KOPT-K1 (cell line): Measurements from ENCODE around the gene ZFYVE21.

Experiments used
- H3K27ac ChIP-seq: fragments of 200-600 bp; sonication (generic); 2 replicates; pipeline ENCODE4 v1.5.1; 2016; ENCODE audit warnings: antibody characterized with exemption, mild to moderate bottlenecking, low read depth, low read length; ENCODE audit not compliant: poor library complexity, severe bottlenecking
- H3K36me3 ChIP-seq: fragments of 200-600 bp; sonication (generic); 2 replicates; pipeline ENCODE4 v1.5.1; 2017; ENCODE audit warnings: antibody characterized with exemption, mild to moderate bottlenecking, low read length, moderate library complexity; ENCODE audit not compliant: insufficient read depth
- H3K9me3 ChIP-seq: fragments of 200-600 bp; sonication (generic); 2 replicates; pipeline ENCODE4 v1.5.1; 2017; ENCODE audit warnings: antibody characterized with exemption, low read length, mild to moderate bottlenecking; ENCODE audit not compliant: insufficient read depth, poor library complexity, severe bottlenecking

The ZFYVE21 gene

DNA sequence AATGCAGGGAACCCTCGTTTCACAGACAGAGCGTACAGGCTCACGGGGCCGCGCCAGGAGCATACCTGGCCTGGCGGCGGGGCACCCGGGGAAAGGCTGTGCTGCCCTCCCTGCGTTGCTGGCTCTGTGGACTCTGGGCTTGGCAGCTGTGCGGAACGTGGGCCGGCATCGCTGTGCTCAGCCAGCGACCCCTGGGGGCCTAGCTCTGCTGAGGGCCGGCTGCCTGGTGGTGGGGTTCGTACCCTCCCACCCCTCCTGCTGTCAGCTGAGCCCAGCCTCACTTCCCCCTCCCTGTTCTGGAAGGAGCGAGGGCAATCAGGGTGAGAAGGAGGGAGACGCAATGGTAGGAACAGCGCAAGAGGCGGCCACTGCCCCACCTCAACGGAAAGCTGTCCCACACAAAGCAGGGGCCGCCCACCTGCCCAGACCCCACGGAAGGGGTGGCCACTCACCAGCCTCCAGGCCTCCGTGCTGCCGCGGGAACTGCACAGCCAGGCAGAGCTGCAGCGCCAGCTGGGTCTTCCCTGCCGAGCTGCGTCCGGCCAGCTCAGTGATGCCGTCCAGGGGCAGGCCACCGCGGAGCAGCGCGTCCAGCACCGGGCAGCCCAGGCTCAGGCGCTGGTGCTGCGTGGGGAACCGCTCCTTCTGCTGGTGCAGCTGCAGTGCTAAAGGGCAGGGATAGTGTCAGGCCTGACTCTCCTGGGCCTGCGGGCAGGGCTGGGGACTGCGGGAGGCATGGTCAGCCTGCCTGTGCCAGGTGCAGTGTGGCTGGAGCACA is 8.9 kb upstream of the ZFYVE21 start:
- no peak overlapping the region for H3K27ac ChIP-seq
- peaks cover 100% of the 10 kb centered on the region for H3K36me3 ChIP-seq
- no peaks in the 10 kb centered on the region for H3K9me3 ChIP-seq

- Histone ChIP-seq H3K36me3 (peaks cover 100% of the 10 kb centered on the region), H3K9me3 (no peaks in the 10 kb centered on the region), H3K27ac (no peak overlapping the region)
These were observed 8.0 kb upstream of the ZFYVE21 start for GRCh38 chr14:103707329-103708263.

- Histone ChIP-seq H3K9me3 (no peaks in the 10 kb centered on the region), H3K27ac (no peak overlapping the region), H3K36me3 (peaks cover 100% of the 10 kb centered on the region)
These were observed 6.8 kb upstream of the ZFYVE21 start for GRCh38 chr14:103708750-103709187.

- Histone ChIP-seq H3K9me3 (no peaks in the 10 kb centered on the region), H3K36me3 (peaks cover 90% of the 10 kb centered on the region), H3K27ac (no peak overlapping the region)
These were observed 5.8 kb upstream of the ZFYVE21 start for GRCh38 chr14:103709814-103710213.

DNA sequence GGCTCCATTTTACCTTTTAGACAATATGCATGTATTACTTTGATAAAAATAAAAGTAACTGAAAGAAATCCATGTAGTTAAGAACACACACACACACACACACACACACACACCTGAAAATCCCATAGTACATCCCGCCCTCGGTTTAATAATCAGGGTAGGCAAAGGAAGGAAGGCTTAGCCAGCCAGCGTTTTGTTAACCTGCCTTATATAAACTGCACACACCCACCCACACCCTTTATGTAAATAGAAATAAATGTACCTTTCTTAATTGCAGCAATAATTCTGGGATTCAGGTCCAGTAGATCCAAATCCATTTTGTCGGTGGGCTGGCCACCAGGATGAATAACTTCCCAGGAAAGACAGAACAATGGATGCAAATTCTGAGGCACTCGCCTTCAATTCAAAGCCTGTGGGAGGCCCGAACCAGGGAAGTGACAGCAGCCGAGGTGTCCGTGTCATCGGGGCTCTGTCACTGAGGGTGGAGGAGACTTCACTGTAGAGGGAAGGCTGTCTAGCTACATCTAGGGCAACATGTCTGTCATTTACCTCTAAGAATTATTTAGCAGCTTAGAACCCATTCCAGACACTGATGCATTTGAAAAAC is 4.7 kb upstream of the ZFYVE21 start:
- Histone ChIP-seq H3K36me3 (peaks cover 80% of the 10 kb centered on the region), H3K9me3 (no peaks in the 10 kb centered on the region)

DNA sequence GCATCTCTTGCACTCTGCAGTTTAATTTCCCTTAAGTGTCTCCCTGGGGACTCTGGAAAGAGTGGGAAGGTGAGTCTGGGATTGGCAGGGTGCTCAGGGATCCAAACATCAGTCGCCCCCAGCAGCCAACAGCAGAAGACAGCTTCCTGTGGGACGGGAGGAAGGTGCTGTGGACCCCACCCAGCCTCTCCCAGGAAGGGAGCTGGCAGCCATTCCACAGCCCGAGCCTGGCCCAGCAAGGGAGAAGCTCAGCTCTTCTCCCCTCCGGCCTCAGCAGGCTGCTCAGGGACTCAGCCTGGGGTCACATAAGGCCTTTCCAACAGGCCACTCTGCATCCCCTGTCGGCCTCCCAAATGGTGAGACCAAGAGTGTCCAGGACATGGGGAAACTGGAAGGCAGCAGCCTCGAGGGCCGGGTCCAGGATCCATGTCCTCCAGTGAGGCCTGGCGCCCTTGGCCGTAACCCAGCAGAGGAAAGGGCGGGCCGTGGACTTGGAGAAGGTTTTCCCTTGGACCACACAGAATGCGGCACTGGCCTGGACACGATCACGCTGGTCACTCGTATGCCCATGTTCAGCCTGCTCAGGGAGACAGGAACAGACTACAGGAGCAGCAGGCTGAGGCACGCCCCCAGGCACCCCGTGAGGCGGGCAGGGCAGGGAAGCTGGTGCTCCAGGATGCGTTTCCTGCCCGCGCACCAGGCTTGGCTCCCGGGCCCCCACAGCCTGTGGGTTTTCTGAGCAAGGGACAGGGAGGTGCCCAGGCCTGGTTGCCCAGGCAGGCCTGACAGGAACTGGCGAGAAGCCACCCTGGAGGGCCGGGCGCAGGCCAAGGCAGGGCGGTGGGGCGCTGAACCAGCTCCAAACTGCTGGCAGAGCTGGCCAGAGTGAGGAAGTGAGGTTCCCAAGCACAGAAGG is 3.8 kb upstream of the ZFYVE21 start:
- H3K27ac ChIP-seq = peak overlapping the region; percentile 87
- peaks cover 71% of the 10 kb centered on the region for H3K36me3 ChIP-seq
- no peaks in the 10 kb centered on the region for H3K9me3 ChIP-seq

More for the DNA sequence above, 4.7 kb upstream of the ZFYVE21 start:
- H3K27ac ChIP-seq = no peak overlapping the region

DNA sequence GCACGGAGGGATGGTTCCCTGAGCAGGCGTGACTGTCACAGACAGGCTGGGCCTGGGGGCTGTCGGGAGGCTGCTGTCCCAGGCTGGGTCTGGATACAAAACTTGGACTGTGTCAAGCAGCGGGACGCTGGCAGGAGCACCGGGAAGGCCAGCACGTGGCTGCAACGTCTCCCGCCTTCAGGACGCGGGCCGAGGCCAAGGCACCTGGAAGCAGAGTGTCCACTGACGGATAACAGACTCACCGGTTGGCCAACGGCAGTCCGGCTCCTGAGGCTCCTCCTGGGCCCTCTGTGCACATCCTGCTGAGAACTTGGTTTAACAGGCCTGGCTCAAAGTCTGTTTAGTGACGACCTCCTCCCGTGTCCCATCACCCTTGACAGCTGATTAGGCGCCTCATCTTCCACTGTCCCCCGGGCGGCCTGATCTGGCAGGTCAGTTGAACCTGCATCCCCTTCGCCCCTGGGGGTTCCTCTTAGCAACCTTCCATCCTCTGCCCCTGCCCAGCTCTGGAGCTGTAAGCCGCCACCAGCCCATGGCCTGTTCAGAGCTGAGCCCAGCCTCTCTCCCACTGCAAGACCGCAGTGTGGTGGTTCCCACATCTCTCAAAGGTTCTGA is 2.9 kb upstream of the ZFYVE21 start:
- no peaks in the 10 kb centered on the region for H3K9me3 ChIP-seq
- peak overlapping the region; percentile 87 for H3K27ac ChIP-seq
- peaks cover 66% of the 10 kb centered on the region for H3K36me3 ChIP-seq

DNA sequence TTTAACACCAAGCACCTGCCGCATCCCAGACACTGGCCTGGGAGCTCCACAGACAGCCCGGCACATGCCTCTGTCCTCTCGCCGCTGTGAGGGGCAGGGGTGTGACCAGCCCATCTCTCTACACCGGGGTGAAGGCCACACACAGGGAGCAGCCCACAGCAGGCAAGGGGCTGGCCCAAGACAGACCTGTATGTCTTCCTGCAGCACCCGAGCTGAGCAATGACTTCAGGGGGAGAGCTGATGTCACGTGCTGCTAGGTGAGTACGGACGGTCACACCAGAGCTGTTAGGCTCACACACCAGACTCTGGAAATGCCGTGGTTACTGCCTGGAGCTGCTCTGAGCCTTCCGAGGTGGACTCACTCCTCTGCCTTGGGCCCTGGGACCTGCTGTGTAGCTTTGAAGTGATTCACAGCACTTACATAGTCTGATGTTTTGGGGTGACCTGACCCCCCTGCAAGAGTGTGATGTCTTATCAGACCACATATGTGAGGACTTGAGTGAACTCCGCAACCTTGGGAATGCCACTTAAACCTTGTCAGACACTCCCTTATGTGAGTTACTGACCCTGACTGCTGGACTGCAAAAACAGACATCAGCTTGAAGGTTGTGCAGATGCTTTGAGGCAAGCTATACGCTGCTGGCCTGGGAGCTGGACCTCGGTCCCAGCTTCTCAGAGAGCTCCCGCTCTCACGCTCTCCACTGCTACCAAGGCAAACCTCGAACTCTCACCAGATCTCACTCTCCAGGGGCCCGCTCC is 2.1 kb upstream of the ZFYVE21 start:
- no peaks in the 10 kb centered on the region for H3K9me3 ChIP-seq
- peak overlapping the region; percentile 87 for H3K27ac ChIP-seq
- peaks cover 61% of the 10 kb centered on the region for H3K36me3 ChIP-seq

GRCh38 chr14:103714063-103714724 is 1.4 kb upstream of the ZFYVE21 start:
- Histone ChIP-seq H3K36me3 (peaks cover 53% of the 10 kb centered on the region), H3K27ac (peak overlapping the region; percentile 87), H3K9me3 (no peaks in the 10 kb centered on the region)

DNA sequence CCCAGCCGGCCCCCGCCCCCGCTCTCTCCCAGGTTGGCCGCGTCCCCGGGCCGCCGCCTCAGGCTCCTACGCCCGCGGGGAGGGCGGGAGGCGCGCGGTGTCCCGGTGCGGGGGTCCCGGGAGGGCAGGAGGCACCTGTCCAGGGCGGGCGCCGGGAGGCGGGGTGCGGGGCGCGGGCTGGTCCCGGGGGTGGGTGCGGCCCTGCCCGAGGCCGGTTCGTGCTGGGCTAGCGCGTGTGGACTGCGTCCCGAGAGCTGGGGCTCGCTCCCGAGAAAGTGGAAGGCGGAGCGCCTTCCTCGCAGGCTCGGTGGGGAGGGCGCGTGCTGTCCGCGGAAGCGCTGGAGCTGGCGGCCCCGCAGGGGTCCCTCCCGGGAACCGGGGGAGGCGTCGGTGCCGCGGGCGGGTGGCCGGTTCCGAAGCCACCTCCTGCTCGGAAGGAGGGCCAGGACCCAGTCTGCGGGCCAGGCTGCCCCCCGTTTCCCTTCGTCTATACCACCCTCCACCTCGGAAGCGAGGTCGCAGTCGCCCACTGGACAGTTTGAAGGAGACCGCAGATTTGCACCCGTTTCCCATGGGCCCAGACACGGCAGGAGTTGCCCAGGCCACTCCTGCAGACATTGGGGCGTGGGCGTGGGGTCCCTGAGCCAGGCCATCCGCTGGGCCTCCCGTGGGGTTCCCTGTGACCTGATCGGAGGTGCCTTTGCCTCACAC is 636 bp downstream of the ZFYVE21 start:
- Histone ChIP-seq H3K36me3 (peaks cover 33% of the 10 kb centered on the region), H3K27ac (peak overlapping the region; percentile 62), H3K9me3 (no peaks in the 10 kb centered on the region)

DNA sequence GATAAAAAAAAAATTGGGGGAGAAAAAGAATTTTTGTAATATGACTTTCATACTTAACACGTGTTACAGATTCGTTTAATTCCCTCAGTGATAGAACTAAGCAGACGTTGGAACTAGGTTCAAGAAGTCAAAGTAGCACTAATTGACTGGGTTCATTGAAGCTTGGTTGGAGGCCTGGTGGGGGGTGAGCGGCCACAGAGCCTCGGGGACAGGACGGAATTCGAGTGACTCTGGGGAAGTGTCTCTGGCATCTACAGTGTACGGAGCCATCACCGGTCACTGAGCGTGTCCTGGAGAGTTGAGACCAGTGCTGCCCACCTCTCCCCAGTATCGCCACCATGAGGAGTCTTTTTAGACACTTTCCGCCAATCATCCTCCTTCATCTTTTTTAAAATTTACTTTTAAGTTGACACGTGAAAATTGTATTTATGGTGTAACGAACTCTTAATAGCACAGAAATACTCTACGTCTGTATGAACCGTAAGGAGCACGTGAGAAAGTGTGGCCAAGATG is 1.3 kb downstream of the ZFYVE21 start:
- H3K36me3 ChIP-seq = peaks cover 26% of the 10 kb centered on the region

GRCh38 chr14:103718572-103718971 is 3.0 kb downstream of the ZFYVE21 start:
- Histone ChIP-seq H3K27ac (peak overlapping the region; percentile 63), H3K9me3 (no peaks in the 10 kb centered on the region), H3K36me3 (peaks cover 10% of the 10 kb centered on the region)

More for the DNA sequence above, 1.3 kb downstream of the ZFYVE21 start:
- Histone ChIP-seq H3K9me3 (no peaks in the 10 kb centered on the region), H3K27ac (peak overlapping the region; percentile 62)
